Fibroblast of skin of back (primary cell): Measurements from ENCODE around the gene LEMD2.

ENCODE experiments used
- DNase-seq: peaks from one replicate; pipeline ENCODE4 v3.0.0-alpha.2; 2013

The LEMD2 gene

DNA sequence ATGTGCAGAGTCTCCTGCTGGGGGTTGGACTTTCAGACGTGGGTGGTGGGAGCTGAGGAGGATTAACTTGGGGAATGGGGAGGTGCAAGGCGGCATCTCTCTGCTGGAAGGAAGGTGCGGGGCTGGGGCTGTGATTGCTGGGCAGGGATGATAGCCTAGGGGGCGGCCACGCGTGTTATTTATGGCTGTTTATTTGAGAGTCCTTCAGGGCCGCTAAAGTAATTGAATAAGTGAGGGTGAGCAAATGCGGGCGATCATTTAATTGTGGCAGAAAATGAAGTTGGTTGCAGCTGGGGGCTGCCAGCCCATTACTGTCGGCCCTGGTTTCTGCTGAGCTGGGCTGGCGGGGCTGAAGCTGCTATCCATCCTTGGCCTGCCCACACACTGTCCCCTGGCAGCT is 34.7 kb downstream of the LEMD2 start:
- DNase-seq, result no peak

DNA sequence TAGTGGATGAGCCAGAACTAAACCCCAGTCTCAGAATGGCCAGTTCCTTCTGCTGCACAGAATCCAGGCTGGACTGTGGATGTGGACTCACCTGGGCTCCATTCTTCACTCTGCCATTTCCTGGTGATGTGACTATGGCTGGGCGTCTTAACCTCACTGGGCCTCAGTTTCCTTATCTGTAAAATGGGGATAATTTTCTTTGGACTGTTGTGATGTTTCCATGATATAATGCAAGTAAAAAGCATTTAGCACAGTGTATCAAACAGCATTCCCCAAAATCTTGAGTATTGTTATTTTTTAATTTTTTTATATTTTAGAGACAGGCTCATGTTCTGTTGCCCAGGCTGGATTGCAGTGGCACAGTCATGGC is 36.3 kb downstream of the LEMD2 start:
- no peak for DNase-seq

DNA sequence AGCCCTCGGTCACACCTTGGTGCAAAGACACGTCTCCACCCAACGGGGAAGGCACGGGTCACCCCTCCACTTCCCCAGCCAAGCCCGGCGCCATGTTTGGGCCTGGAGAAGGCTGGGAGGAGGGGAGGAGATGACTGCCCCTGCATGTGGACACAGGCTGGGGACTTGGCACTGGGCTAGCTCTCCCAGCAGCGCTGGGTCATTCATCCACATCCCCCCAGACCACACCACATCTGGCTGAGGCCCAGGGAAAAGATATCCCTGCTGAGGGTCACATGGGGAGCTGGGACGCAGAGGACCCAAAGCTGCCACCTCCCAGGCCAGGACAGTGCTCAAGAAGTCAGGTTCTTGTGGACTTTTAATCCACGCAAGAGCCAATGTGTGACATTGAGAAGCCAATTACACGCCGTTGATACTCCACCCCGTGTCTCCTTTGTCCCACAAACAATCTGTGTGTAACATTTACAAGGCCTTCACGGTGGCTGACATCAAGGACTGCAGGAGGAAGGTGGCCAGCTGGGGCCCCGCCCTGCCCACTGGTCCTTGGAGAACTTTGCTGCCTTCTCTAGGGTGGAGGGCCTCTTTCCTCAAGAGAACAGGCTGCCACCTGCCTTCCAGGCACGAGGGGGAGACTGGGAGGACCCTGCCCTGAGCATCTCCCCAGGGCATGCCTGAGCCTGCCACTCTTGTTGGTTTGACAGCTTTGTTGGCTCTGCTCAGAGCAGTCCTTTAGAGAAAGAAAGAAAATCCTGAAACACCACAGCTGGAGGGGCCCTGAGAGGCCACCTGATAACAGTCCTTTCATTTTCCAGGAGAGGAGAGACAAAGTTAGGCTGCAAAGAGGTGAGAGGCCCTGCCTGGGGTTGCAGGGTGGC is 36.9 kb downstream of the LEMD2 start:
- DNase-seq, result no peak

DNA sequence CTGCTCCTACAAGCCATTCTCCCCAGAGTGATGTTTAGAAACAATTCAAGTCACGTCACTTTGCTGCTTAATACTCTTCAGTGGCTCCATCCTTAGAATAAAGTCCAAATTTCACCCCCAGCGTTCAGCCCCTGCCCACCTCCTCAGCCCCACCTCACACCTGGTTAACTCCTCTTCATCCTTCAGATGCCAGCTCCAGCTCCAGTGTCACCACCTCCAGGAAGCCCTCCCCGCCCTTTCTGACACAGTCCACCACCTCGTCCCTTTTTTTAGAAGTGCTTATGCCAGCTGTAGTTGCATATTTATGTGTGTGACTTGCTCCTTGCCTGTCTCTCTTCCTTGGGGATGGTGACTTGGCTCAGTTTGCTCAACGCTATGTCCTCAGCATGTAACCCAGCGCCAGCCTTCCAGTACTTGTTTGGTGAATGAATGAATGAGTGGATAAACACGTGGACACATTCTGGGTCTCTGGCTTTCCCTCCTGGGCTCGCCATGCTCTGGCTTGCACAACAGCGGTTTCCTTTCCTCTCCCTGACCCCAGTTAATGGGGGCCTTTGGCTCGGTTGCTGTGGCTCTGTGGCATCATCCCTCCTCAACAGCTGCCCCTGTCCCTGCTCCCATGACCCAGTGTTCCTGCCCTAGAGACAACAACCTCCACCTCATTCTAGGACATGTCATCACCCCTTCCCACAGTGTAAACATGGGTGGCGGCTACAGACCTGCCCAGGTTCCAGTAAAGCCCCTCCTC is 38.5 kb downstream of the LEMD2 start:
- DNase-seq, result no peak

DNA sequence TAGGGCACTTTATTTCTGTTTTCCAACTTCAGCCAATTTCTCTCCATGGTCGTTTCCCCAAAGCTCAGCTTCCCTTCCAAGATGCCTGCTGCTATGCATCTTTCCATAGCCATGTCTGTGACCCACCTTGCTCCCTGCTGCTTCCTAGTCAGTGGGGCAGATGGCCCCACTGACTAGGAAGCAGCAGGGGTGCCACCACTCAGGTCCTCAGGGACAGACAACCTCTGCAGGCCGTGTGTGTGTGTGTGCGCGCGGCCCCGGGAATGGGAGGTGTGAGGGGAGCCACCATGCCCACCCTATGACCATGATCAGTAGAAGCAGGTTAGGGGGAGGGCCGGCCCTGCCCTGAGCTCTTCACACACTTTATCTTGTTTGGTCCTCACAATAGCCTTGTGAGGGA is 39.5 kb downstream of the LEMD2 start:
- DNase-seq, result no peak

DNA sequence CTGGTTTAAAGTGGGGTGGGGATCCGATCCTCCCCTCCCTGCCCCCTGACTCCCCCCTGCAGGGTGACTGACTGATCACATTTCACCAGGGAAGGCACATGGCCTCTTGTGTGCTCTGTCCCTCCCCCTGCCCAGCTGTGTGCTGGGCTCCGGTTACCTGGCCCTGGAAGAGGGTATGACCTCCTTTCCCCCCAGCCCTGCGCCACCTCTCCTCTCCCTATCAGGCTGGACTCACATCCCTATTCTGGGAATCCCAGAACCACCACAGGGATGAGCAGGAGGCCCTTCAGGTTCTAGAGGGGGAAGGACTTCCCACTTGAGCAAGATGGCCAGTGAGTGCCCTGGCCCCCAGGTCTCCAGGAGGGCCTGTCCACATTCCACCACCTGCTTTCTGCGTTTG is 40.1 kb downstream of the LEMD2 start:
- no peak for DNase-seq

DNA sequence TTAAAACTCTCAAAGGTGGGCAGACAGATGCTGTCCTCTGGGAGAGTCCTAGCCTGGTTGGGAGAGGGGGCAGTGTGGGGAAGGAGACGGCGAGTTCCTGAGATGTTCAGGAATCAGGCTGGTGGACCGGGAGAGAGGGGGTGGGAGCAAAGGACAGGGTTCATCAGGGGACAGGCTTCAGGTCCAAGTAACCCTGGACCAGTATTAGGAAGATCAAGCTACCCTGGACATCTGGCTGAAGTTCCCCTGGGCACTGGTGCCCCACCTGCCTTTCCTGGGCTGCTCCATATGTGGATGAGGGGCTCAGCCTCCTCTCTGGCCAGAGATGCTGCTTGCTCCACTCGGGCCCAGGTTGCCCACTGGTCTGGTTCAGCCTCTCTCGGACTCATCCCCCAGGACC is 41.1 kb downstream of the LEMD2 start:
- DNase-seq, result no peak

DNA sequence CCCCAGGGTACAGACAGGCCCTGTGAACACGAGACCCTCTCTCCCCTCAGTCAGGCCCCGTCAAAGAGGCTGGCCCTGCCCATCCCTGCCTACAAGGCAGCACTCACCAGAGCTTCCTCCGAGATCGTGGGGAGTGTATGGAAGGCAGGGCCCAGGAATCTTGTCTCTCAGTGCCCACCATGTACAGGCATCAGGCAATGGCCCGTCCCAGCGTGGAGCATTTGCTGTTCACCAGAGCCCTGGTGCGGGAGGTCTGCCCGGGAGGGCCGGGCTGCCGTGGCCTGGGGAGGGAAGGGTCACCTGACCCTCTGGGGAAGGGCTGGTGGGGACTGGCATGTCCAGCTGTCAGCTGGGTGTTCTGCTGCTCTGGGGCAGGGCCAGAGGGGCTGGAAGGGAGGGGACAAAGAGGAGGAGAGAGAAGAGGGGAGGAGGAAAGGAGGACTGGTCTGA is 42.3 kb downstream of the LEMD2 start, which contains the start of gene IP6K3:
IP6K3 (minus strand) TSS at position 255 of the 450 bp plus-strand sequence. CDS start 11,429 bp downstream, outside the sequence.
- no peak for DNase-seq

DNA sequence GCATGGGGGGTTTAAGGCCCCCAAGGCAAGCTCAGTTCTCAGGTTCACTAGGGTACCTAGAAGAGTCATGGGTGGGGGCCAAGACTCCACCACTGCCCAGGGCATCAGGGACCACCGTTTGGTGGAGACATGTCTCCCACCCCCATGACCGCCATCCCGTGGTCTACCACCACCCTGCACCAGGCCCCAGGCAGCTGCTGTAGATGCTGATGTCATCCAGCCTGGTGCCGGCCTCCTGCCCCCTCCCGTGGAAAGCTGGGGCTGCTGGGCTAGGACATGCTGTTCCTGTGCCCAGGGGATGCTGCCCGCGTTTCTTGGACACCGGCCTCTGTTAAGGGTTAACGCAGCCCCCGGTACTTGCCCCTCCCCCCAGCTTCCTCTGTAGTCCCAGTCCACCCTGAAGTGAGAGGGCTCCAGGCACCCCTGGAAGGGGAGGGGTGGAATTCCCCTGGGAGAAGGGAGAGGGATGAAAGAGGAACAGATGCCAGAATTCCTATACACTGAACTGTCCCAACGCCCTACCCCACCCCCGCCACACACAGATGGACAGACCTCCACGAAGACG is 42.8 kb downstream of the LEMD2 start:
- DNase-seq, result peak; percentile 68

DNA sequence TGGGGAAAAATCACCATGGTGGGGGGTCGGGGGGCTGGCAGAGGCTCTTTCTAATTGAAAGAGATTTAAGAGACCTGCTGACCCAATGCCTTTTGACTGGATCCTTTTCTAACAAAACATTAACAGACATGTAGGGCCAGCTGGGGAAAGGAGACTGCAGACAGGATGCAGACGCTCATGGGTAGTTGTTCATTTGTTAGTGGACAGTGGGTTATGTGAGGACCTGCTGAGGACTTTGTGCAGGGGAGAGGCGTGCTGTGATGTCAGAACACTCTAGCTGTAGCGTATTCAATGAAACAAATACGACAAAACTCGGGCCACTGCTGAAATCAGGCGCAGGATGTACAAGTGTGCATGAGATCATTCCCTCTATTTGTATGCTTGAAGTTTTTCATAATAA is 43.4 kb downstream of the LEMD2 start:
- peak; percentile 8 for DNase-seq

DNA sequence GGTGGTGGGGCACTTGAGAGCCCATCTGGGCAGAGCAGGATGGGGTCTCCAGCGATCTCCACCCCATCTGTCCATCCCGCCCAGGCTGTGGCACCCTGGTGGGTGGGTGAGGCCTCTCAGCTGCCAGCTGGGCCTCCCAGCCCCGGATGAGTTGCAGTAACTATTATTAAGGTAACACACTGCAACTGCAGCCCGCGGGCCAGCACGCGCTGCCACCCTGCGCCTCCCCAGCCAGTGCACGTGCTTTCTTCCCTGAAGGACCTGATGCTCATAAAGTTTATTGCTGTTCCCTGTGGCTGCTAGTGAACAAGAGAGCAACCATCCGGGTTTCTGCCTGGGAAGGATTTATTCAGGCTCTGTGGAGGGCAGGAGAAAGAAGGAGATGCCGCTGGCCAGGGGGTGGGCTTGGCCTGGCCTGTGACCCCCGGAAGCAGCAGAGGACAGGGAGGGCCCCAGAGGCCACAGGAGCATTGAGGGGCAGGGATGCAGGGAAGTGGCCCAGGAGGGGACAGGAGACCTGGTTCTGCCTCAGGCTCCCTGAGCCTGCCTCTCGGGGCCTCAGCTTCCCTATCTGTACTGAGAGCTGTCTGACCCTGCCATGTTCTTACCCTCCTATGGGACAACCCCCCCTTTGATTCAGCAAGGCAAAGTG is 43.9 kb downstream of the LEMD2 start:
- DNase-seq, result no peak

DNA sequence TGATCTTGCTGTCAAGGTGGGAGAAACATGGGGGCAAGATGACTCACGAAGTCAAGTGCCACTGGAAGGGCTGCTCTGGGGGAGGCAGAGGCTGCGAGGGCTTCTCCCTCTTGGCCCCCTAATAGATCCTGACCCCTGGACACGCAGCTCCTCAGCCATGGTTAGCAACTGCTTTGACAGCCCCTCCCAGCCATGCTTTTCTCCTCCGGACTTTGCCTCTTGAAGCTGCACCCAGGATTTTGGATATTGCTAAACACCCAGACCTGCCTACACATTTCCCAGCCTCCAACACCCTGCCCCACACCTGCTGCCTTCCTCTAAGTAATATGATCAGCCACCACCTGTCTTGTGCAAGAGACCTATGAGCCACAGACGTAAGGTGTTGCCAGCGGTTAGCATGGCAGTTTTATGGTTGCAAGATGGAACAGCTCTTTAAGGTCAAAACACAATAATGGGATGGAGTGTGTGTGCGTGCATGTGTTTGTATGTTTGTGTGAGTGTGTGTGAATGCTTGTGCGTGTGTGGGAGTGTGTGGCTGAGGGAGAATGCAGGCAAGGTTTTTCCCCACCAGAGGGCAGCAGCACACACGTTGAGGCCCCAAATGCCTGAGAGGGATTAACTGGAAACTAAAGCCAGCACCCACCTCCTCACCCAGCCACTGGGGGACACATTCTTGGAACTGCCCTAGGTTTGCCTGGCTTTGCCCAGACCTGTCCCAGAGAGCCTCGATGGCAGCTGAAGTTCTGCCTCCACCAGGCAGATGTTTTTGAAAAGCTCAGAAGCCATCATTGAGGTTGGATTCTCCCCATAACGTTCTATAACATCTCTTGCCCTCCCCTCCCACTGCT is 44.7 kb downstream of the LEMD2 start:
- peak; percentile 69 for DNase-seq

DNA sequence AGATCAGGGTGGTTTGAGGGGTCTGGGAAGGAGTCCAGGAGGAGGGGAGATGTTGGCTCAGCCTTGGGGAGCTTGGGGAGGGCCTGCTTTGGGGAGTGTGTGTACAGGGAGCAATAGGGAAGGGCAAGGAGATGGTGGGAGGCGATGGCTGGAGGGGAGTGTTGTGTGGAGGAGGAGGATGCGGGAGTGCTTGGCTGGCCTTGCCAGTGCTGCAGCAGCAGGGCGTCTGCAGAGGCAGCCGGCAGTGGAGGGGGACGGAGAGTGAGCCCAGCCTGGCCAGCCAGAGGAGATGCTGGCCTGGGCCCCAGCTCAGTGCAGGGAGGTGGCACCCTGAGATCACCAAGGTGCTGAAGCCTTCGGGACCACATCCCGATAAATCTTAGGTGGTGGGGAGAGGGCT is 46.1 kb downstream of the LEMD2 start:
- no peak for DNase-seq

DNA sequence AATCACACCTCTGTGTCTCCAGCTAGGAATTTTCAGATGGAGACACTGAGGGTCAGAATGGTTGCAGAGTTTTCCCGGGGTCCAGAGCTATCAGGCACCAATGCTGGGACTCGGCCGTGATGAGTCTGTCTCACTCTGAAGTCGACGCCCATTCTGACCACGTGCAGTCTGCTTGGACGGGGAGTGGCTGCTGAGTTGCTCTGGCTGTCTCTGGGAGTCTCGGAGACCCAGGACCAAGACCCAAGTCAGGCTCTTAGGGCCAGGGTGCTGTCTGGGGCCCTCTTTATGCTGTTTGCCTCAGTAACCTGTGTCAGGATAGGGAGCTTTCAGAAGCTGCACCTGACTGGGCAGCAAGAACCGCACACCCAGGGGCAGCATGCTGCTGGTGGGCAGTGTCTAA is 46.8 kb downstream of the LEMD2 start:
- DNase-seq, result peak; percentile 23

DNA sequence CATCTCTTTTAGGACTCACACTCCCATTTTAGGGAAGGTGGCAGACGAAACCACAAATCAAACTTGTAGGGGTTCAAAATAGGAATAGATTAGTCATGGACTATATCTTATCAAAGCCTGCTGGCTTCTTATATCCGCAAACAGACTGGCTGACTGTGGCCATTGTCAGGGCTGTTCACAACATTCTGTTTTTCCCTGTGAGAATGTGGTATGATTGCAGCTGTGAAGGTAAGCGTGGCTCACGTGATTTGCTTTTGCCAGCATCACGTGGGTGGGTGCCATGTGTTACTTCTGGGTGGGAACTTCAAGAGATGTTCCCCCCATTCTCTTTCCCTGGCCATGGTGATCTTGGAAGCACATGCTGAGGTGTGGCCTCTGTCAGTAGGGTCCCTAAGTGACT is 48.1 kb downstream of the LEMD2 start:
- DNase-seq, result no peak

DNA sequence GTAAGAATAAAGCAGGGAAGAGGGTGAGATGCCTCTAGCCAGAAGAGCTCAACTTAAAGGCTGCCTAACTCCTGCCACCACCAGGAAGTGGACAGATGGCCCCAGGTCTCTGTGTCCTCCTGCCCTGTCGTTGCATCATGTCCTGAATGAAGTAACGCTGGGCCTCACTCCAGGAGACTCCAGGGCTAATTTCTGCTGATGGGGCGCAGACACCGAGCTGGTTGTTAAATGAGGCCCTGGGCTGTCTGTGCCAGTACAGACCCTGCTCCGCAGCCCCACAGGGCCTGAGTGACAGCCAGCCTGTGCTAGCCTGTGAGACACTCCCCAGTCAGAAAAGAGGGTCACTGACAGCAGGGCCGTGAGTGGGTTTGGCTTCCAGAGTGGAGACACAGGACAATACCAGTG is 48.7 kb downstream of the LEMD2 start:
- DNase-seq, result no peak

DNA sequence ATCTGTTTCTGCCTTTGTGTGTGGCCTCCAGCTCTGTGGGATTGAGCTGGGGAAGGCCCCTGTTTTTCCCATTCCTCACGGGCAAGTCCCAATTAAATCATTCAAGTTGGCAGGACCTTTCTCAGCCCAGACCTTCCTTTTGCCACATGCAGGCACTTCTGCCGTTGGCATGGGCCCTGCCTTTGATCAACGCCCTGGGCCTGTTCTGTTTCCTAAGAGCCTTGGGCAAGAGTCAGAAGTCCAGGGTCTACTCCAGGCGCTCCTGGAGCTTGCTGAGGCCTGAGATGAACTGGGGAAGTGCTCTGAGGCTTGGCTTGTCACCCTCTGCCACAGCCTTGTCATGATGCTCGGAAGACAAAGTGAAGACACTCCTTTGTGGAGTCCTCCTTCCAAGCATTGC is 49.4 kb downstream of the LEMD2 start:
- DNase-seq, result no peak

DNA sequence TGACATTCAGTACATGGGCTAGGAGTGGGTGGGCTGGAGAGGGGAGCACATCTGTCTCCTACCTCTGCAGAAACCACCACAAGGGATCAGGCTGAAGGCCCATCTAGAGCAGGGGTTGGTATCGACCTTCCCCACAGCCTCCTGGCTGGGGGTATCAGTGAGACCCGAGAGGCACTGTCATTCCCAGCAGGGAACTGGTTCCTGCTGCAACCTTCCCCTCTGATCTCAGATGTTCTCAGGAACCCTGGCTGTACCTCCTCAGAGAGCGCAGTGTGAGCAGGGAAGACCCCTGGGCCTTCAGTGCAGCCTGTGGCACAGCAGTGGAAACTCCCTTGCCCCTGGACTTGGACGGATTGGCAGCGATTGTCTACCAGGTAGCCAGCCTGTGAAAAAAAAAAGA is 50.1 kb downstream of the LEMD2 start:
- DNase-seq, result no peak

DNA sequence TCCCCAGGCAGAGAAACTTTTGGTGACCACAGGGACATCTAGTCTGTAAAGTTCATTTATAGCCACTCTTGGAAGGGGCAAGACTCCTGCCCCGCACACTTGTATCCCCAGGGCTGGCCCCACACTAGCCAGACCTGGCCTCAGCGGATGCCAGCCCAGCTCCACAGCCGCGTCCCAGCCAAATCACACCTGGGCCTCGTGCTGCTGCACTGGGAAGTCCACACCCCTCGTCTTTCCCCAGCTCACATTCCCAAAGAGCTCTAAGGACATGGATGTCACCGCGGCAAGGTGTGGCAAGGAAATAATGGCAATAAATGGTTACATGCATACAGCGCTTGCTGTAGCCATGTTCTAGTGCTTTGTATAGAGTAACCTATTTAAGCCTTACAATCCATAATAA is 50.8 kb downstream of the LEMD2 start:
- DNase-seq, result no peak

DNA sequence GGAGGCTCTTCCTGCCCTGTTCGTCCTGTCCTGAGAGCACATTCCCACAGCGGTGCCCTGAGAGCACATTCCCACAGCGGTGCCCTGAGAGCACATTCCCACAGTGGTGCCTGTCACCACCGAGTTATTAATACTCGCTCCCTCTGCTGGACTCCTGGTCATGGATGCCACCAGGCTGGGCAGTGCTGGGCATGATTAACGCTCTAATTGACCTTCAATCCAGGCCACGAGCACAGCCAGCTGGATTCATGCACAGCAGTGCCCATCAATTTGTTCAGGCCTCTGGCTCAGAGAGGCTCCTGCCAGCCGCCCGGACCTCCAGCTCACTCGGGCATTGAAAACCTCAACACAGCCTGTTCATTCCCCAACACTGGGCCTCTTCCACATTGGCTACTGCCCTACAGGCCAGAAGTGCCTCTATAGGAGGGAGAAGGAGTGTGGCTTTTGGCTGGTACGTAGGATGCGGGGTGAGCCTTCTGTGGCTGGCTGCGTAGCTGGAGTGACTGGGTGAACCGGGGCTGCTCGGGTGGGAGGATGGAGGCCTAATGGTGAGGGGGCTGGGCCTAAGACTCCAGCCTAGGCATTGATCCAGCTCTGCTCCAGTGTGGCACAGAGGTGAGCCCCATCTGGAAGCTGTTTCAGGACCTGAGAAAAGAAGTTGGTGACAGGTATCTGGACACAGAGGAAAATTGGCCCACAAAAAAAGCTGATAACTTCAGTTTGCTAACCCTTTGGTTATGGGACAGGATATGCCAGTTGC is 51.5 kb downstream of the LEMD2 start:
- no peak for DNase-seq

DNA sequence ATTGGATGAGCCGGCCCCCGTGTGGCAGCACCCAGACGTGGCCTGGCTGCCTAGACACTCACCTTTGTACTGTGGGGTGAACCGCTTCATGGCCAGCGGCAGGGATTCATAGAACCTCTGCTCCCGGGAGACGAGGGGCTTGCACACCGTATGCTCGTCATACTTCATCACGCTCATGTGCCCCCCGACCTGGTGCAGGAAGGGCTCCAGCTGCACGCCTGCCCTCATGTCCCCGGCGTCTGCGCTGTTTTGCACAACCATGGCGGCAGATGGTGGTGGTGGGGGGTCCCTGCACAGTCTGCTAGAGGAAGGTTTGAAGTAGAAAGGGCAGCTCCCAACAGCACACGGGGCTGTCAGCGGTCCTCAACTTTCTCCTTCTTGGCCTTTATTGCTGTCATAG is 53.7 kb downstream of the LEMD2 start:
- no peak for DNase-seq

DNA sequence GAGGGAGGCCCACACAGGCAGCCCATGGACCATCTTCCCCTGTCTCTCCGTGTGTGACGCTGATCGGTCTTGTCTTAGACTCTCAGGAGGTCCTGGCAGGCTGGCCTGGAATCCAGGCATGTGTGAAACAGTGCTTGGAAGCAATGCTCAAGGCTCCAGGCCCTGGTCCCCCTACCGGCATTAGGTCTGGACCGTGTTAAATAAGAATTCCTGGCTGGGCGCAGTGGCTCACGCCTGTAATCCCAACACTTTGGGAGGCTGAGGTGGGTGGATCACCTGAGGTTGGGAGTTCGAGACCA is 55.3 kb downstream of the LEMD2 start:
- no peak for DNase-seq
